ACHN (cell line): ENCODE measurements around the gene GOLGA8G.
"Not testable (repeated sequence)": the region's sequence is repeated elsewhere in the genome, so short reads cannot be mapped to it uniquely, and the experiment has no call there.

Source experiments
- DNase-seq: peaks from one replicate; pipeline ENCODE4 v3.0.0-alpha.2; 2015
- in situ Hi-C: cut with HindIII; loops from 2 replicates; pipeline ENCODE4 v1.10.0; 2017; ENCODE audit warnings: low sequenced_read_pairs, low pct_ligation_motif_present, low pct_unique_long_range_greater_than_20kb

Gene GOLGA8G, protein sequence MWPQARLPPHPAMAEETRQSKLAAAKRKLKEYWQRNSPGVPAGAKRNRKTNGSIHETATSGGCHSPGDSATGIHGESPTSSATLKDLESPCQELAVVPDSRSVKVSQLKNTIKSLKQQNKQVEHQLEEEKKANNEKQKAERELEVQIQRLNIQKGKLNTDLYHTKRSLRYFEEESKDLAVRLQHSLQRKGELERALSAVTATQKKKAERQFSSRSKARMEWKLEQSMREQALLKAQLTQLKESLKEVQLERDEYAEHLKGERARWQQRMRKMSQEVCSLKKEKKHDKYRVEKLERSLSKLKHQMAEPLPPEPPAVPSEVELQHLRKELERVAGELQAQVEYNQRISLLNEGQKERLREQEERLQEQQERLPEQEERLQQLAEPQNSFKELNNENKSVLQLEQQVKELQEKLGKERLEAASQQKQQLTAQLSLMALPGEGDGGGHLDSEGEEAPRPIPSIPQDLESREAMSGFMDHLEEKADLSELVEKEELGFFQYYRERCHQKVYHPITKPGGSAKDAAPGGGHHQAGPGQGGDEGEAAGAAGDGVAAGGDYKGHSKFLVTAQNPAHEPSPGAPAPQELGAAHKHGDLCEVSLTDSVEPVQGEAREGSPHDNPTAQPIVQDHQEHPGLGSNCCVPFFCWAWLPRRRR

DNA sequence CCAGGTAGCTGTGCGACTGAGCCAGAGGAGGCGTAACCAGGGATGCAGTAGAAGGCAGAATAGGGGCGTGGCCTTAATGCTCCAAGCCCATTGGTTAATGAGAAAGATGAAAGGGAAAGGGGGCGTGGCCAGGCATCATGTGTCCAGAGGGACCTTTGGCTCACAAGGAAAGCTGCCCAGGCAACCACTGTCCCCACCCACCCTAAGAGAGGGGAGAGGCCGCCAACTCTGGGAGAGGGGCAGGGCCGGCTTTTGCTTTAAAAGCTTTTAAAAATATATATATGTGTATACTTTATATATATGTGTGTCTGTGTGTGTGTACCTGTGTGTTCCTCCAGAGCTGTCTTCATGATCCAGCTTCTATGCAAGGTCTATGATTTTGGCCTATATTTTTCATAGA, at the start of gene GOLGA8G:
Gene GOLGA8G, minus strand, starts transcription at position 18 of the 400 bp plus-strand sequence. CDS start 62 bp downstream, outside the sequence.
- in situ Hi-C loops, DNase-seq: not testable (repeated sequence)

GRCh38 chr15:28573351-28573750, 40.6 kb upstream of the GOLGA8G start:
- in situ Hi-C loops, result not testable (repeated sequence)

GRCh38 chr15:28553268-28553667, 20.5 kb upstream of the GOLGA8G start, which contains the start of gene GOLGA6L25:
GOLGA6L25 (plus strand) TSS chr15:28553568; CDS start chr15:28553629, 61 bp downstream.
- in situ Hi-C loops, DNase-seq: not testable (repeated sequence)

More at GRCh38 chr15:28573351-28573750, 40.6 kb upstream of the GOLGA8G start:
- not testable (repeated sequence) for DNase-seq

DNA sequence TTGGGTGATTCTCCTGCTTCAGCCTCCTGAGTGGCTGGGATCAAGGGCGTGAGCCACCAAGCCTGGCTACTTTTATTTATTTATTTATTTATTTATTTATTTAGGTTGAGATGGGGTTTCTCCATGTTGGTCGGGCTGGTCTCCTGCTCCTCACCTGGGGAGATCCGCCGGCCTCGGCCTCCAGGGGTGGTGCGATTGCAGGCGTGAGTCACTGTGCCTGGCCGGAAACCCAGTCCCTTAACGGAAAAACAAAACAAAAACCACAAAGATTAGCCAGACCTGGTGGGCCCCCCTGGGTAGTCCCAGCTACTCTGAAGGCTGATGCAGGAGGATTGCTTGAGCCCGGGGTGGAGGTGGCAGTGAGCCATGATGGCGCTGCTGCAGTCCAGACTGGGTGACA, 17.6 kb downstream of the GOLGA8G start:
- in situ Hi-C loops, DNase-seq: not testable (repeated sequence)

GRCh38 chr15:28514128-28514527, 18.6 kb downstream of the GOLGA8G start:
- in situ Hi-C loops, DNase-seq: not testable (repeated sequence)

DNA sequence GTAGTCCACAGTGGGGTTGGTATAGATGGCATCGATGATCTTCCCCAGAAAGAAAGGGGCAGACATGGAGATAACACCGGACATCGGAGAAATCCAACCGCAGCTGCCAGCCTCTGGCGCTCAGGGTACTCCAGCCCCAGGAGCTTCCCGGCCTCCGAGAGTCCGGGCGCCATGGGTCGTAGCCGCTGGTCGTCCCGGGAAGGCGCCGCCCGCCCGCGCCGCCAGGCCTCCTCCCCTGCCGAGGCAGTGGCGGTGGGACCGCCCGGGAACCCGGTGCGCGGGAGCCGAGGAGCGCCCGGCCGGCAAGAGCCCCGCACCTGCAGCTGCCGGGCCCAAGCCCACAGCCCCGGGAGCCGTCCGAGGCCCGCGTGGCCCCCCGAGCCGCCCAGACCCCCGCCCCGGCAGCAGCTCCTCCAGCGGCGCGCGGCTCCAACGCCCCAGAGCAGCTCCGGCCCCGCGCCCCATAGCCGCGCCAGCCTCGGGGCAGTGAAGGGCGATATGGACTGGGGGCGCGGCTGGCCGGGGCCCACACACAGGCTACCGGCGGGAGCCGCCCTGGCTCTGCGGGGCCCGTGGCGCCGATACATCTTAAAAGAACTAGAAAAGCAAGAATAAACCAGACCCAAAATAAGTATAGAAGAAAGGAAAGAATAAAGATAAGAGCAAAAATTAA, 24.4 kb downstream of the GOLGA8G start:
- DNase-seq, in situ Hi-C loops: not testable (repeated sequence)

DNA sequence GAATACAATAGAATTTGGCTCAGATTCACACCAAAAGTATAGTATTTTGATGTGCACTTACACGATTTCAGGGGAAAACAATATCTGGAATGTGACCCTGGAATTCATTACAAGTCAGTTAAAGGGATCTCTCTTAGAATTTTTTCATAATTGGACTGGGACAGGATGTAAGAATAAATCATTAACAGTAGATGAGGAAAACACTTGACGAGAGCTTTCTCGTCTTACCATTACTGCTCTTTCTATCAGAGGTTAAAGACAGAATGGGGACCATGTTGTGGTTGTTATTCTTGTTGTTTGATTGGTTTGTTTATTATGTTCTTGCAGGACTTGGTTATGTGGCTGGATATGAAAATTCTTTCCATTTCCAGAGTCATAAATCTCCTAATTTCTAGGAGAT, 51.4 kb downstream of the GOLGA8G start:
- DNase-seq, in situ Hi-C loops: not testable (repeated sequence)
